Gastrocnemius medialis (tissue), 4 donors: Measurements from ENCODE around the gene SDS. TPM values are rescaled to one million over a fixed set of nuclear protein-coding genes. Genes with fewer than 3 reads are reported as not detected.

ENCODE experiments used
- ATAC-seq, 2 donors: fragments of 150-250 bp; one replicate each; pipeline ENCODE4 v1.9.1; 2016
- DNase-seq, 2 donors: peaks; one replicate each; pipeline ENCODE4 v3.0.0-alpha.2; 2019
- H3K27ac ChIP-seq, 4 donors: fragments of 200-600 bp; sonication (generic); 1 replicate in 1 of 4; 2 replicates in 3 of 4; pipeline ENCODE4 v1.5.1; 2016 to 2018; ENCODE audit warnings: mild to moderate bottlenecking in 2 of 4, moderate library complexity in 1 of 4
- H3K27me3 ChIP-seq, 3 donors: fragments of 200-600 bp; sonication (generic) in 2 of 3; 1 replicate in 1 of 3; 2 replicates in 2 of 3; pipeline versions ENCODE4 v1.5.1 to v1.6.0; 2016 to 2019; ENCODE audit warnings: mild to moderate bottlenecking in 1 of 3, moderate library complexity in 1 of 3
- H3K36me3 ChIP-seq, 2 donors: fragments of 200-600 bp; sonication (generic) in 1 of 2; one replicate each; pipeline ENCODE4 v1.5.1; 2017 to 2018
- H3K4me1 ChIP-seq, 2 donors: fragments of 200-600 bp; sonication (generic) in 1 of 2; one replicate each; pipeline ENCODE4 v1.5.1; 2016 to 2017; ENCODE audit warnings: mild to moderate bottlenecking in 2 of 2
- H3K4me3 ChIP-seq, 4 donors: fragments of 200-600 bp; sonication (generic) in 3 of 4; 1 replicate in 1 of 4; 2 replicates in 3 of 4; pipeline ENCODE4 v1.5.1; 2016 to 2019; ENCODE audit warnings: mild to moderate bottlenecking in 2 of 4
- H3K9me3 ChIP-seq, 3 donors: fragments of 200-600 bp; sonication (generic) in 2 of 3; 1 replicate in 1 of 3; 2 replicates in 2 of 3; pipeline ENCODE4 v1.5.1; 2016 to 2019
- CTCF ChIP-seq, 5 experiments: fragments of 450-650 bp in 3 of 5; fragments of 200-600 bp in 2 of 5; sonication (generic) in 2 of 5; IDR thresholded peaks in 4 of 5; conservative IDR thresholded peaks in 1 of 5; 1 replicate in 4 of 5; 2 replicates in 1 of 5; pipeline ENCODE4 v1.5.1; 2016 to 2019; ENCODE audit warnings: antibody characterized with exemption in 5 of 5, mild to moderate bottlenecking in 3 of 5, moderate library complexity in 3 of 5
- POLR2A ChIP-seq, 2 donors: fragments of 450-650 bp; IDR thresholded peaks; one replicate each; pipeline ENCODE4 v1.6.1; 2017; ENCODE audit warnings: antibody characterized with exemption in 2 of 2, mild to moderate bottlenecking in 2 of 2, moderate library complexity in 2 of 2
- in situ Hi-C, 4 donors: fragments of 200-750 bp; cut with MboI; loops; one replicate each; pipeline versions ENCODE4 v1.15.0 to v1.8.0; 2017; ENCODE audit warnings: low sequenced_read_pairs in 4 of 4
- intact Hi-C: fragments of 100-400 bp; cut with DNase I; formaldehyde crosslinking; loops from one replicate; pipeline ENCODE4 v1.15.1; 2023; ENCODE audit warnings: low total_unique reads
- total RNA-seq, 4 donors: library from RNA; depleted of rRNA; stranded (reverse); fragments of >200 nt; gene quantifications; one replicate each; pipeline versions ENCODE4 v1.1.0 to v1.2.3, GENCODE V29; 2016

SDS gene
- total RNA-seq, 4 donors from 2014 or later: 0.34 to 2.4 (median 0.86) TPM

- peaks cover 0 to 58% of the 10 kb centered on the region in 2 donors for H3K36me3 ChIP-seq
Observed at GRCh38 chr12:113387631-113388030, 16.1 kb downstream of the SDS start.

GRCh38 chr12:113386866-113387566 is 16.7 kb downstream of the SDS start:
- H3K27me3 ChIP-seq: no peaks in the 10 kb centered on the region
- intact Hi-C loops (no loop called here), in situ Hi-C loops (no loop called here)
- H3K4me1 ChIP-seq: no peaks in the 10 kb centered on the region
- DNase-seq (no peak), ATAC-seq (no peak)
- peaks cover 0 to 58% of the 10 kb centered on the region in 2 donors for H3K36me3 ChIP-seq
- no peaks in the 10 kb centered on the region for H3K9me3 ChIP-seq
- no peak overlapping the region for H3K27ac ChIP-seq
- H3K4me3 ChIP-seq: no peak overlapping the region
- TF ChIP-seq POLR2A (IDR thresholded peaks at IDR 0.05) (no peak), CTCF (IDR thresholded peaks at IDR 0.05 in 4 of 5, conservative IDR thresholded peaks at IDR 0.05 in 1 of 5) (no peak)

More at GRCh38 chr12:113387631-113388030, 16.1 kb downstream of the SDS start:
- TF ChIP-seq POLR2A (IDR thresholded peaks at IDR 0.05) (no peak), CTCF (IDR thresholded peaks at IDR 0.05 in 4 of 5, conservative IDR thresholded peaks at IDR 0.05 in 1 of 5) (no peak)
- in situ Hi-C loops: no loop called here
- Histone ChIP-seq H3K27me3 (no peaks in the 10 kb centered on the region), H3K9me3 (no peaks in the 10 kb centered on the region), H3K27ac (no peak overlapping the region), H3K4me1 (no peaks in the 10 kb centered on the region), H3K4me3 (no peak overlapping the region)
- ATAC-seq (no peak), DNase-seq (no peak)
- intact Hi-C loops: no loop called here

- Histone ChIP-seq H3K4me1 (peaks cover 0 to 4% of the 10 kb centered on the region in 2 donors), H3K36me3 (peaks cover 0 to 57% of the 10 kb centered on the region in 2 donors), H3K27ac (no peak overlapping the region), H3K9me3 (no peaks in the 10 kb centered on the region), H3K27me3 (no peaks in the 10 kb centered on the region), H3K4me3 (no peak overlapping the region)
- TF ChIP-seq CTCF (IDR thresholded peaks at IDR 0.05 in 4 of 5, conservative IDR thresholded peaks at IDR 0.05 in 1 of 5) (no peak), POLR2A (IDR thresholded peaks at IDR 0.05) (no peak)
- in situ Hi-C loops: no loop called here
- intact Hi-C loops: no loop called here
- ATAC-seq (no peak), DNase-seq (no peak)
Observed at GRCh38 chr12:113385282-113385882, 18.3 kb downstream of the SDS start.

- peaks cover 0 to 62% of the 10 kb centered on the region in 2 donors for H3K36me3 ChIP-seq
- in situ Hi-C loops: no loop called here
- no peak for ATAC-seq
Observed at GRCh38 chr12:113384778-113385177, 18.9 kb downstream of the SDS start.

More at GRCh38 chr12:113384778-113385177, 18.9 kb downstream of the SDS start:
- Histone ChIP-seq H3K27me3 (no peaks in the 10 kb centered on the region), H3K9me3 (no peaks in the 10 kb centered on the region), H3K27ac (no peak overlapping the region), H3K4me3 (no peak overlapping the region), H3K4me1 (peaks cover 0 to 4% of the 10 kb centered on the region in 2 donors)
- DNase-seq: no peak
- no peak for TF ChIP-seq POLR2A (IDR thresholded peaks at IDR 0.05)
- TF ChIP-seq CTCF (IDR thresholded peaks at IDR 0.05 in 4 of 5, conservative IDR thresholded peaks at IDR 0.05 in 1 of 5): no peak
- intact Hi-C loops: no loop called here
